HG03565 (cell line): ENCODE measurements around the gene SRCIN1.
"Not testable (repeated sequence)": the region's sequence is repeated elsewhere in the genome, so short reads cannot be mapped to it uniquely, and the experiment has no call there.

Experiments used
- ATAC-seq: cut with Tn5 transposase; IDR thresholded peaks from one replicate; pipeline ENCODE4 v1.9.1; 2021; ENCODE audit warnings: mild to moderate bottlenecking, moderate library complexity; ENCODE audit not compliant: unreplicated experiment

Gene SRCIN1

DNA sequence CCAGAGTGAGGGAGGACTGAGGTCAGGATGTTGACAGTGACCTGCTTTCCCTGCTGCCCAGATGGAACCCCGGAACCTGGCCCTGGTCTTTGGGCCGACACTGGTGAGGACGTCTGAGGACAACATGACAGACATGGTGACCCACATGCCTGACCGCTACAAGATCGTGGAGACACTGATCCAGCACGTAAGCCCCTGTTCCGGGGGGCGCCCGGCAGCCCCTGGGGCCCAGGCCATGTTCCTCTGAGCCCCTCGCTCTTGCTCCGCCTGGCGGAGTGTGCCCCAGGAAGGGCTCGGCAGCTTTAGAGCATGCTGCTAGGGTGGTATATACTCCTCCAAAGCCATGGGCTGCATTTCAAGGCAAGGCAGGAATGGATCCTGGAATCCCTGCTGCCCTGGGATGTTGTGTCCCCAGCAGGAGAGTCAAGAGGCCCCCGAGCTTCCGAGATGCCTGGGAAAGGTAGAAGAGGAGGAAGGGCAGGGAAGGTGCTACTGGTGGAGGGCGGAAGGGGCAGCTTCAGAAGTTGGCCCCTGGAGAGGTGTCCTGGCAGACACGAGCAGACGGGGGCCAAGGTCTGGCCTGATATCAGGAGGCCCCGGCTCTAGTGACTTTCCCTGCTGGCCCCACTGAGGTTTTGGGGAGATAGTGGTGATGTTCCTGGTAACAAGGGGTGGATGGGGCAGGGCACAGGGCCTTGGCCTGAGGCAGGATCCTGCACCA is 114.2 kb downstream of the SRCIN1 start:
- ATAC-seq = not testable (repeated sequence)

- not testable (repeated sequence) for ATAC-seq
Measured at GRCh38 chr17:38489774-38490173, 116.0 kb downstream of the SRCIN1 start.

- not testable (repeated sequence) for ATAC-seq
Measured at GRCh38 chr17:38485681-38486298, 120.0 kb downstream of the SRCIN1 start.

GRCh38 chr17:38485146-38485468 is 120.6 kb downstream of the SRCIN1 start:
- no peak for ATAC-seq

DNA sequence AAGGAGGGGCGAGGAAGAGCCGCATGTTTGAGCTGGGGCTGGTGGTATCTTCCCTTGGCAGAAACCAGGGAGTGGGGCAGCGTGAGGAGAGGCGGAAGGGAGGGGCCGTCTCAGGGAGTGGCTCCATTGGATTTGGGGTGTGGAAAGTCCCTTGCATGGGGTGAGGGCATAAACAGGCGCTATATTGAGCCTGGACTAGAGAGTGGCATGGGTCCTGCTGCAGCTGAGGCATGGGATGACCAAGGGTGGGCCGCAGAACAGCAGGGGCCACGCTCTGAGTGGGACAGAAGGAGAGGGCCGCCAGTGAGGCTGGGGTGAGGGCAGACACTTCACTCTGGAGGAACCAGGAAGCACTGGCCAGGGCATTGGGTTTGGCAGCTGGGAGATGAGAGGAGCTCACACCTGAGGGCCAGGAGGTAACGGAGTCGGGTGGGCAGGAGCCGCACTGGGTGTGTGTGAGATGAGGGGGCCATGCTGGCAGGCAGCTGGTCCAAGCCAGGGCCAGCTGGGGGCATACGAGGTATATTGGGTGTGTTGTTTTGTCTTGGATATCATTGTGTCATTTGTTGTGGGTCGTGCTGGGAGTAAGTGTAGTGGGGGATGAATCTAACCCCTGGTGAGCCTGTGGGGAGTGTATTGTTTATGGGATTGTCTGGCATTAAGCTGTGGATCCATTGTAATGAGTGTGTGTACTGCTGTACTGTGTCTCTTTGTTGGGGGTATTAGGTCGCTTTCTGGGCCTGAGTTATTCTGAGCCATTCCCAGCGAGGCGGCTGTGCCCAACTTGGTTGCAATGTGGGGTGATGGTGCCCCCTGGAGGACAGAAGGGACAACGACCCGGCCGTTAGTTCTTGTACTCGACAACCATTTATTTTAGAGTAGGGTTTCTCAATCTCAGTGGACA is 121.3 kb downstream of the SRCIN1 start:
- not testable (repeated sequence) for ATAC-seq

GRCh38 chr17:38482700-38483043 is 123.1 kb downstream of the SRCIN1 start:
- not testable (repeated sequence) for ATAC-seq

- ATAC-seq = not testable (repeated sequence)
Measured at GRCh38 chr17:38482039-38482699, 123.6 kb downstream of the SRCIN1 start.
